Measurements from ENCODE around the gene UBB.

The UBB gene

GRCh38 chr17:16380640-16381495 lies at the start of gene UBB:
Gene UBB (plus strand): TSS chr17:16381091. CDS start chr17:16381908, 817 bp downstream.
- ChIA-PET POLR2A (interaction anchor here (0.6 to 4.1 kb wide), 34 partner anchors 9 to 784 kb away, joined by 3 to 55 read pairs (median 5); partner anchors contain the start of genes CENPV and TRPV2), CTCF (interaction anchor here (0.9 to 1.7 kb wide), 4 partner anchors 17 to 35 kb away, joined by 3 to 16 read pairs (median 4); partner anchors contain the start of gene TRPV2)
- peak; percentile 94 for DNase-seq (ENCODE audit: extremely low spot score)
- peak; percentile 6 for TF ChIP-seq CTCF (IDR thresholded peaks at IDR 0.05; ENCODE audit: control extremely low read depth, extremely low read depth, low read depth, missing control alignments)

- CTCF ChIA-PET: interaction anchor here (0.8 to 3.9 kb wide), 4 partner anchors 12 to 34 kb away, joined by 4 to 17 read pairs (median 6); partner anchors contain the start of gene CENPV
- no peak for DNase-seq (ENCODE audit: extremely low spot score)
- POLR2A ChIA-PET: no interaction called here
- no peak for TF ChIP-seq CTCF (IDR thresholded peaks at IDR 0.05; ENCODE audit: control extremely low read depth, extremely low read depth, low read depth, missing control alignments)
Measured at GRCh38 chr17:16338391-16338790, 42.5 kb upstream of the UBB start.

- ChIA-PET CTCF (interaction anchor here (0.8 to 3.9 kb wide), 4 partner anchors 13 to 35 kb away, joined by 4 to 17 read pairs (median 5); partner anchors contain the start of gene CENPV), POLR2A (no interaction called here)
- TF ChIP-seq CTCF (IDR thresholded peaks at IDR 0.05; ENCODE audit: control extremely low read depth, extremely low read depth, low read depth, missing control alignments): no peak
- no peak for DNase-seq (ENCODE audit: extremely low spot score)
Measured at GRCh38 chr17:16339402-16339801, 41.5 kb upstream of the UBB start.

GRCh38 chr17:16339959-16340358 lies 40.9 kb upstream of the UBB start:
- POLR2A ChIA-PET: interaction anchor here (0.6 kb wide), 1 partner anchor 8 kb away, joined by 4 read pairs; no protein-coding TSS in a partner anchor
- TF ChIP-seq CTCF (IDR thresholded peaks at IDR 0.05; ENCODE audit: control extremely low read depth, extremely low read depth, low read depth, missing control alignments): no peak

GRCh38 chr17:16342979-16343378 lies 37.9 kb upstream of the UBB start:
- CTCF ChIA-PET: interaction anchor here (1.4 to 11.0 kb wide), 4 partner anchors 10 to 38 kb away, joined by 3 to 112 read pairs (median 14); partner anchors contain the start of gene CENPV
- no peak for DNase-seq (ENCODE audit: extremely low spot score)
- POLR2A ChIA-PET: no interaction called here
- no peak for TF ChIP-seq CTCF (IDR thresholded peaks at IDR 0.05; ENCODE audit: control extremely low read depth, extremely low read depth, low read depth, missing control alignments)

More at GRCh38 chr17:16339959-16340358, 40.9 kb upstream of the UBB start:
- CTCF ChIA-PET: interaction anchor here (1.2 kb wide), 1 partner anchor 24 kb away, joined by 4 read pairs; no protein-coding TSS in a partner anchor
- DNase-seq (ENCODE audit: extremely low spot score): no peak

- DNase-seq (ENCODE audit: extremely low spot score): no peak
- POLR2A ChIA-PET: interaction anchor here (0.6 to 1.0 kb wide), 2 partner anchors 24 to 95 kb away, joined by 3 read pairs; no protein-coding TSS in a partner anchor
- CTCF ChIA-PET: interaction anchor here (1.4 to 11.0 kb wide), 3 partner anchors 10 to 38 kb away, joined by 3 to 112 read pairs (median 17); partner anchors contain the start of gene CENPV
- TF ChIP-seq CTCF (IDR thresholded peaks at IDR 0.05; ENCODE audit: control extremely low read depth, extremely low read depth, low read depth, missing control alignments): no peak
Measured at GRCh38 chr17:16343569-16343968, 37.3 kb upstream of the UBB start.

Measured in GM10248 (cell line).